Thyroid gland (tissue), 4 donors: ENCODE results near the gene SMAD3. TPM values are rescaled to one million over a fixed set of nuclear protein-coding genes. Genes with fewer than 3 reads are reported as not detected.
"Not testable (repeated sequence)": the region's sequence is repeated elsewhere in the genome, so short reads cannot be mapped to it uniquely, and the experiment has no call there.

ENCODE experiments used
- DNase-seq, 2 donors: peaks; one replicate each; pipeline ENCODE4 v3.0.0-alpha.2; 2019
- H3K27ac ChIP-seq, 3 donors: fragments of 200-600 bp; sonication (generic); 1 replicate in 2 of 3; 2 replicates in 1 of 3; pipeline ENCODE4 v1.5.1; 2016 to 2019; ENCODE audit warnings: mild to moderate bottlenecking in 1 of 3, moderate library complexity in 1 of 3
- H3K27me3 ChIP-seq: fragments of 200-600 bp; sonication (generic); one replicate; pipeline ENCODE4 v1.5.1; 2019
- H3K36me3 ChIP-seq, 2 donors: fragments of 200-600 bp; sonication (generic); one replicate each; pipeline ENCODE4 v1.5.1; 2016 to 2019
- H3K4me1 ChIP-seq, 2 donors: fragments of 200-600 bp; sonication (generic); one replicate each; pipeline ENCODE4 v1.5.1; 2017 to 2019
- H3K4me3 ChIP-seq, 3 donors: fragments of 200-600 bp; sonication (generic); replicated peaks in 1 of 3; 1 replicate in 2 of 3; 2 replicates in 1 of 3; pipeline ENCODE4 v1.5.1; 2016; ENCODE audit warnings: mild to moderate bottlenecking in 1 of 3
- H3K9me3 ChIP-seq: fragments of 200-600 bp; sonication (generic); one replicate; pipeline ENCODE4 v1.5.1; 2017
- POLR2A ChIP-seq, 2 donors: fragments of 450-650 bp; IDR thresholded peaks; one replicate each; pipeline ENCODE4 v1.6.1; 2017; ENCODE audit warnings: antibody characterized with exemption in 2 of 2, mild to moderate bottlenecking in 2 of 2, moderate library complexity in 1 of 2
- WGBS, 2 donors: methylation state at CpG; one replicate each; pipeline ENCODE4 v1.1.5; 2017; 5-methylcytosine and 5-hydroxymethylcytosine counted together
- intact Hi-C: fragments of 100-400 bp; cut with DNase I; formaldehyde crosslinking; loops from one replicate; pipeline ENCODE4 v1.15.1; 2023
- total RNA-seq, 4 donors: library from RNA; depleted of rRNA; stranded (reverse); fragments of >200 nt; gene quantifications; one replicate each; pipeline ENCODE4 v1.2.3, GENCODE V29; 2016
- TF ChIP-seq, protein P1 (sequence below), 6 experiments: fragments of 200-600 bp in 3 of 6; fragments of 450-650 bp in 3 of 6; sonication (generic) in 3 of 6; IDR thresholded peaks; one replicate each; pipeline ENCODE4 v1.5.1; 2016 to 2019; ENCODE audit warnings: antibody characterized with exemption in 6 of 6, mild to moderate bottlenecking in 2 of 6, inconsistent platforms in 1 of 6, moderate library complexity in 1 of 6

The SMAD3 gene
- total RNA-seq, 4 donors from 2014 or later, result 33.6 to 66.5 (median 47.3) TPM

DNA sequence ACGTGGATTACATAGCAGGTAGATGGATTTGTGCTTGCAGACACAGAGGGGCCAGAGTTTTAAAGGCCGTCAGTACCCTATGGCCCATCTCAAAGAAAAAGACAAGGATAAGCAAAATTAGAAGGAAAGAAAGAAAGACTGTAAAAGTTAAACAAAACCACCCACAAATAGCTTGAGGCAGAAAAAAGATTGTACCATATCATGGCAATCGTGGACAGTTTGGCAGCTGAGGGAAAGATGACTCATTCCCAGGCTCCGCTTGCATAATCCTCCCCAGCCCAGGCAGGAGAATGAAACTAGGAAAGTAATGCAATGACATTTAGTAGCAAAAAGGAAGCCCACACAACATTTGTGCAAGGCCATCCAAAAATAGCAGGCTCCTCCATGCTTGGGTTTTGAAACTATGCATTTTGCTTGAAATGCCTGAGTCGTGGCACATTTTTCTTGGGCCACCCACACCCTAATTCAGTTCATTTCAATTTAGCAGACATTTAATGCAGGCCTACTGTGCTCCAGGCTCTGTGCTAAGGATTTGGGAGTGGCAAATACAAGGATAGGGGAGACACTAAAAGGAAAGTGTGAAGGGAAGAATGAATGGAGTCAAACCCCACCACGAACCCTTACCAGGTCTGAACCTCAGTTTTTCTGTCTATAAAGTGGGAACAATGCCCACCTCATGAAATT lies 40.9 kb upstream of the SMAD3 start:
- Histone ChIP-seq H3K36me3 (no peaks in the 10 kb centered on the region), H3K4me3 (no peak overlapping the region), H3K9me3 (no peaks in the 10 kb centered on the region), H3K4me1 (peaks cover 29 to 32% of the 10 kb centered on the region in 2 donors), H3K27ac (peak overlapping the region in 2 of 3 donors; percentile 55 to 57), H3K27me3 (no peaks in the 10 kb centered on the region)
- 48 to 53% methylated on average over 6 of the region's 6 CpGs for WGBS, 2 donors
- intact Hi-C loops, result no loop called here
- peak; percentile 63 to 72 for DNase-seq
- TF ChIP-seq, protein P1, sequence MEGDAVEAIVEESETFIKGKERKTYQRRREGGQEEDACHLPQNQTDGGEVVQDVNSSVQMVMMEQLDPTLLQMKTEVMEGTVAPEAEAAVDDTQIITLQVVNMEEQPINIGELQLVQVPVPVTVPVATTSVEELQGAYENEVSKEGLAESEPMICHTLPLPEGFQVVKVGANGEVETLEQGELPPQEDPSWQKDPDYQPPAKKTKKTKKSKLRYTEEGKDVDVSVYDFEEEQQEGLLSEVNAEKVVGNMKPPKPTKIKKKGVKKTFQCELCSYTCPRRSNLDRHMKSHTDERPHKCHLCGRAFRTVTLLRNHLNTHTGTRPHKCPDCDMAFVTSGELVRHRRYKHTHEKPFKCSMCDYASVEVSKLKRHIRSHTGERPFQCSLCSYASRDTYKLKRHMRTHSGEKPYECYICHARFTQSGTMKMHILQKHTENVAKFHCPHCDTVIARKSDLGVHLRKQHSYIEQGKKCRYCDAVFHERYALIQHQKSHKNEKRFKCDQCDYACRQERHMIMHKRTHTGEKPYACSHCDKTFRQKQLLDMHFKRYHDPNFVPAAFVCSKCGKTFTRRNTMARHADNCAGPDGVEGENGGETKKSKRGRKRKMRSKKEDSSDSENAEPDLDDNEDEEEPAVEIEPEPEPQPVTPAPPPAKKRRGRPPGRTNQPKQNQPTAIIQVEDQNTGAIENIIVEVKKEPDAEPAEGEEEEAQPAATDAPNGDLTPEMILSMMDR (IDR thresholded peaks at IDR 0.05), result peak in 1 of 6 experiments; percentile 5
- no peak for TF ChIP-seq POLR2A (IDR thresholded peaks at IDR 0.05)

DNA sequence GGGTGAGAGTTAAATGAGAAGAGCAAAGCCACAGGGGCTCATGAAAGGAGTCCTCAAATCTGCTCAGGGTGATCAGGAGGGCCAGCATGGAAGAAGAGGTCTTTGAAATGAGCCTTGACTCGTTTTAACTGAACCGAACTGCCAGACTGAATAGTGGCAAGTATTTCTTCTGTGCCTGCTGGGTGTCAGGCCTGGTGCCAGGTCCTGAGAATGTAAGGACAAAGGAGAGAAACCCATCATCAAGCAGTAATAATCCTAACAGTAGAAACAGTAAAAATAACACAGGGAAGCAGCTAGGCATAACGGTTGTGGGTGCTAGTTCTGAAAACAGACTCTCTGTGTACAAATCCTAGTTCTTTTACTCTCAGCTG lies 40.4 kb upstream of the SMAD3 start:
- TF ChIP-seq POLR2A (IDR thresholded peaks at IDR 0.05), result no peak
- TF ChIP-seq, protein P1 (IDR thresholded peaks at IDR 0.05), result no peak
- peaks cover 29 to 32% of the 10 kb centered on the region in 2 donors for H3K4me1 ChIP-seq
- intact Hi-C loops, result no loop called here
- H3K4me3 ChIP-seq, result no peak overlapping the region
- peak in 1 of 2 donors; percentile 21 for DNase-seq
- H3K36me3 ChIP-seq, result no peaks in the 10 kb centered on the region
- no peaks in the 10 kb centered on the region for H3K9me3 ChIP-seq
- 46 to 50% methylated on average over 3 of the region's 3 CpGs for WGBS, 2 donors
- H3K27me3 ChIP-seq, result no peaks in the 10 kb centered on the region
- H3K27ac ChIP-seq, result peak overlapping the region in 2 of 3 donors; percentile 55 to 57

DNA sequence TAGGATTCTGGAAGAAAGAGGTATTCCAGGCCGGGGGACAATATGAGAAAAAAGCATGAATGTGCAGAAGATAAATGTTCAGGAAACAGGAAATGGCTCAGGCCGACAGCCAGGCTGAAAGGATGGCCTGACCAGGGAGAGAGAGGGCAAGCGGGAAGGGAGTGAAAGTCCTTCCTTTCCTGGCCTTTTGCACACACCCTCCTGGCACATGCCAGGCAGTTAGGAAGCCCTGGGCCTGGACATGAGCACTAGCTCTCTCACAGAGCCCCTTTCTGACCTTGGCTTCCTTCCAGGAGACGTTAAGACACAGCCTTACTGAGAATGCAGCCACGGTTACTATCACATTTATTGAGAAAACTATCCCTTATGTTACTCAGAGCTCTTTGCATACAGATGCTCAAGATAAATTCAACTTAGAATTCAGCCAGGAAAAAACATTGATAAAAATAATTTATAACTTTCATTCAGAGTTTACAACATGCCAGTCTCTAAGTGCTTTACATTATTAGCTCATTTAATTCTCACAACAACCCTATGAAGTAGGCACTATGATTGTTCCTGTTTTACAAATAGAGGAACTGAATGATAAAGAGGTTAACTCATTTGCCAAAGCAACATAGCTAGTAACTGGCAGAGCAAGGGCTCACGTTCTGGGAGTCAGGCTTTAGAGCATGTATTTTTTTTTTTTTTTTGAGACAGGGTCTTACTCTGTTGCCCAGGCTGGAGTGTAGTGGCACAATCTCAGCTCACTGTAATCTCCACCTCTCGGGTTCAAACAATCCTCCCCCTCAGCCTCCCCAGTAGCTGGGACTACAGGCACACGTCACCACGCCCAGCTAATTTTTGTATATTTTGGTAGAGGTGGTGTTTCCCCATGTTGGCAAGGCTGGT lies 39.4 kb upstream of the SMAD3 start:
- intact Hi-C loops, result no loop called here

DNA sequence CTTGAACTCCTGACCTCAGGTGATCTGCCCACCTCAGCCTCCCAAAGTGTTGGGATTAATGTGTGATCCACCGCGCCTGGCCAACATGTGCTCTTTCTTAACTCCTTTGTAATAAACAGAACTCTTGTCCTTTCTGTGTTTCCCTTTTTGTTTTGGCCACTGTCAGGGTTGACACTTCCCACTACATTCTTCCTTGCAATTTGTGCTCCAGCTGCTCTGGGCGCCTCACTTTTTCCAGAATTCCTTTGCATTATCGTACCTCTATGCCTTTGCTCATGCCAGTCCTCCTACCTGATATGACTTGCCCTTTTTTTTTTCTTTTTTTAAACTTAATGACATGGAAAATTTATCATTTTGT lies 38.8 kb upstream of the SMAD3 start:
- TF ChIP-seq, protein P1 (IDR thresholded peaks at IDR 0.05), result no peak
- no peak for TF ChIP-seq POLR2A (IDR thresholded peaks at IDR 0.05)
- DNase-seq, result no peak
- Histone ChIP-seq H3K27ac (no peak overlapping the region), H3K36me3 (no peaks in the 10 kb centered on the region), H3K4me3 (no peak overlapping the region), H3K27me3 (no peaks in the 10 kb centered on the region), H3K4me1 (peaks cover 29 to 32% of the 10 kb centered on the region in 2 donors), H3K9me3 (no peaks in the 10 kb centered on the region)
- intact Hi-C loops, result no loop called here
- WGBS, 2 donors, result 68 to 81% methylated on average over 4 of the region's 4 CpGs

More for the DNA sequence above, 39.4 kb upstream of the SMAD3 start:
- DNase-seq, result peak; percentile 23 to 28
- peak overlapping the region in 2 of 3 donors; percentile 39 to 55 for H3K27ac ChIP-seq
- H3K9me3 ChIP-seq, result no peaks in the 10 kb centered on the region
- H3K36me3 ChIP-seq, result no peaks in the 10 kb centered on the region
- peaks cover 29 to 32% of the 10 kb centered on the region in 2 donors for H3K4me1 ChIP-seq
- TF ChIP-seq, protein P1 (IDR thresholded peaks at IDR 0.05), result no peak
- TF ChIP-seq POLR2A (IDR thresholded peaks at IDR 0.05), result no peak
- no peak overlapping the region for H3K4me3 ChIP-seq
- no peaks in the 10 kb centered on the region for H3K27me3 ChIP-seq
- WGBS, 2 donors, result 64% methylated on average over 9 of the region's 9 CpGs

DNA sequence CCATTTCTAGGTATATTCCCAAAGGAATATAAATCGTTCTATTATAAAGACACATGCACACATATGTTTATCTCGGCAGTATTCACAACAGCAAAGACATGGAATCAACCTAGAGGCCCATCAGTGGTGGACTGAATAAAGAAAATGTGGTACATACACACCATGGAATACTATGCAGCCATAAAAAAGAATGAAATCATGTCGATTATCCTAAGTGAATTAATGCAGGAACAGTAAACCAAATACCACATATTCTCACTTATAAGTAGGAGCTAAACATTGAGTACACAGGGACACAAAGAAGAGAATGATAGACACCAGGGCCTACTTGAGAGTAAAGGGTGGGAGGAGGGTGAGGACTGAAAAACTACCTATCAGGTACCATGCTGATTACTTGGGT lies 37.0 kb upstream of the SMAD3 start:
- H3K27me3 ChIP-seq, H3K4me3 ChIP-seq, intact Hi-C loops, H3K27ac ChIP-seq, DNase-seq, H3K9me3 ChIP-seq, H3K36me3 ChIP-seq: not testable (repeated sequence)
- 94% methylated on average over 3 of the region's 3 CpGs for WGBS, 2 donors
- peaks cover 34 to 36% of the 10 kb centered on the region in 2 donors for H3K4me1 ChIP-seq
